Effector memory CD8-positive, alpha-beta T cell (primary cell): Measurements from ENCODE around the gene NPDC1.
"Not testable (repeated sequence)": the region's sequence is repeated elsewhere in the genome, so short reads cannot be mapped to it uniquely, and the experiment has no call there.

Experiments
- ATAC-seq: fragments of 150-1000 bp; cut with Tn5 transposase; replicated peaks from 2 replicates; pipeline ENCODE4 v1.10.0; 2021; ENCODE audit warnings: mild to moderate bottlenecking, moderate library complexity
- DNase-seq, 3 experiments: peaks; one replicate each; pipeline ENCODE4 v3.0.0; 2021
- H3K27ac Mint-ChIP-seq, 2 donors: one replicate each; pipeline ENCODE4 v1.8.0; 2022; ENCODE audit warnings: mild to moderate bottlenecking in 2 of 2, mixed read lengths in 2 of 2, moderate library complexity in 2 of 2
- H3K27me3 Mint-ChIP-seq, 2 donors: one replicate each; pipeline ENCODE4 v1.8.0; 2022; ENCODE audit warnings: mixed read lengths in 2 of 2
- H3K36me3 Mint-ChIP-seq: one replicate; pipeline ENCODE4 v1.8.0; 2022; ENCODE audit warnings: mild to moderate bottlenecking, moderate library complexity, mixed read lengths; ENCODE audit not compliant: insufficient read depth
- H3K4me1 Mint-ChIP-seq, 2 donors: one replicate each; pipeline ENCODE4 v1.8.0; 2022; ENCODE audit warnings: low read depth in 2 of 2, mixed read lengths in 2 of 2
- H3K4me3 Mint-ChIP-seq, 2 donors: one replicate each; pipeline ENCODE4 v1.8.0; 2022; ENCODE audit warnings: mild to moderate bottlenecking in 2 of 2, mixed read lengths in 2 of 2, moderate library complexity in 2 of 2
- H3K9me3 Mint-ChIP-seq, 2 donors: one replicate each; pipeline ENCODE4 v1.8.0; 2022; ENCODE audit warnings: mixed read lengths in 2 of 2

Gene NPDC1

DNA sequence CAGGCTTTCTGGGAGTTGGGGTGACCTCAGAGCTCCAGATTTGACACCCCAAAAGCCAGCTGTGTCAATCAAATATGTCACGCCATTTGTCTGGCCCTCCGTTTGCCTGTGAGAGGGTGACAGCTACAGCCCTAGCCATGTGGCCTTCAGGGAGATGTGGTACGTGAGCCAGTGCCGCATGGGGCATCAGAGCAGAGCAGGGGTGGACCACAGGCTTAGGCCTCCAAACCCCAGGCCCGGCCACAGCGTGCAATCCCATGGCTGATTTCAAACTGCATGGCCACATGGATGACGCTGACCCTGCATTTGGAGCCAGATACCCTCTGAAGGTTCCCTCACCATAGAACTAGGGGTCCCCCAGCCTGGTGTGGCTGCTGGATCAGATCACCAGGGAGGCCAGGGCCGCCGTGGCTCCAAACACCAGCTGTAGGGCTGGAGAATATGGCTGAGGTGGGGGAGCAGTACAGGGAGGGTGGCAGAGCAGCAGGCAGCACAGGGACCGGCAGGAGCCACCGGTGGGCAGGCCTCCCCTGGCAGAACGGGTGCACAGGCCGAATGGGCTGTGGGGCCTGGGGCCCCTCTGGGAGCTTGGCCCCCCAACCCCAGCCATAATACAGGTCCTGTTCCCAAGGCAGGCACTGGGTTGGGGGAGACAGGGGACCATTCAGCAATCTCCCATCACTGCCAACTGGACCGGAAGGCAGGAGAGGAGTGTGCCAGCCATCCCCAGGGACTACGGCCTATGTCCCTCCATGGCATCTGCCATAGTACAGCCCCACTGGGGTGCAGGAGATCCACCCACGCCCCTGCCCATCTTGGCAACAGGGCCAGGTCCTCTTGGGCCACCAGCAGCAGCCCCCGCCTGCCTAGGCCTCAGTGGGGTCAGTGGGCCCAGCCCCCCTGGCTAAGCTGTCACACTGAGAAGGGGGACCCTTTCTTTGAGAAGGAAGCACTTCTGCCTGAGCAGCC lies 22.8 kb upstream of the NPDC1 start:
- no peaks in the 10 kb centered on the region for H3K9me3 Mint-ChIP-seq
- DNase-seq (no peak), ATAC-seq (no peak)
- H3K4me1 Mint-ChIP-seq, result peaks cover 10 to 15% of the 10 kb centered on the region in 2 donors
- peaks cover 0 to 7% of the 10 kb centered on the region in 2 donors for H3K27me3 Mint-ChIP-seq
- H3K36me3 Mint-ChIP-seq, result peaks cover 8% of the 10 kb centered on the region
- H3K4me3 Mint-ChIP-seq, result peak overlapping the region; percentile 25 to 78
- H3K27ac Mint-ChIP-seq, result peak overlapping the region in 1 of 2 donors; percentile 62

GRCh38 chr9:137067860-137068538 lies 22.0 kb upstream of the NPDC1 start:
- Mint-ChIP-seq H3K27me3 (peaks cover 0 to 7% of the 10 kb centered on the region in 2 donors), H3K4me3 (peak overlapping the region; percentile 63 to 78), H3K4me1 (peaks cover 10 to 15% of the 10 kb centered on the region in 2 donors), H3K36me3 (peaks cover 8% of the 10 kb centered on the region), H3K27ac (peak overlapping the region; percentile 62 to 85), H3K9me3 (no peaks in the 10 kb centered on the region)
- peak; percentile 56 for ATAC-seq
- peak; percentile 81 to 87 (median 84) for DNase-seq

DNA sequence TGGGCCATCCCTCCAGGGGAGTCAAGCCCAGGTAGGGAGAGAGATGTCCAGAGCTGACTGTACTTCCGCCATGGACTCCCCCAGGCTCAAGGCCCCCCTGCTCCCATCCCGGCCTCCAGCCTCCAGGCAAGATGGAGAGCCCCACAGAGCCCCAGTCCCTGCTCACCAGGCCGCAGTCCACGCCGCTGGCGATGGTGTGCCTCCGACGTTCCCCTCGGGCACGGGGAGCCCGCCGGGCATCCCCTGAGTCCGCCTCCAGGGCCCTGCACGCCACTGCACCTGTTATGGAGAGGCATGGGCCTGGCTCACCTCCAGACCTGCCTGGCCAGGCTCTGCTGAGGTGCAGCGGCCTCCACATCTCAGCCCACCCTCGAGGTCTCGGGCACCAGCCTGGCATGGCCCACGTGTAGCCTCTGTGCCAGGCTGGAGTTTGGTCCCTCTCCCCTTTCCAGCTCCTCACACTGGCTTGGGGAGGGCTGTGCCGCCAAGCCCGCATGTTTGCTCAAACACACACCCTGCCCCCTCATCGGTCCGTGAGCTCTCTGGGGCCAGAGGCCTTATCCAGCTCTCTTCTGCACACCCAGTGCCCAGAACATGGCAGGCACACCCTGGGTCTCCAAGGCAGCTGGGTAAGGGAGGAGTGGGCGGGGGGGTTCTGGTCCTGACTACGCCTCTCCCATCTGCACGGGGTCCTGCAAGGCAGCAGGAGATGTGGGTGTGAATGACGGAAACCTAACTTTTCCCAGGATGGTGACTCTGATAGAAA lies 20.3 kb upstream of the NPDC1 start:
- ATAC-seq (no peak), DNase-seq (no peak)
- peaks cover 0 to 7% of the 10 kb centered on the region in 2 donors for H3K27me3 Mint-ChIP-seq
- peaks cover 9 to 12% of the 10 kb centered on the region in 2 donors for H3K4me1 Mint-ChIP-seq
- H3K36me3 Mint-ChIP-seq, result peaks cover 8% of the 10 kb centered on the region
- H3K27ac Mint-ChIP-seq, result no peak overlapping the region
- no peak overlapping the region for H3K4me3 Mint-ChIP-seq
- H3K9me3 Mint-ChIP-seq, result no peaks in the 10 kb centered on the region

DNA sequence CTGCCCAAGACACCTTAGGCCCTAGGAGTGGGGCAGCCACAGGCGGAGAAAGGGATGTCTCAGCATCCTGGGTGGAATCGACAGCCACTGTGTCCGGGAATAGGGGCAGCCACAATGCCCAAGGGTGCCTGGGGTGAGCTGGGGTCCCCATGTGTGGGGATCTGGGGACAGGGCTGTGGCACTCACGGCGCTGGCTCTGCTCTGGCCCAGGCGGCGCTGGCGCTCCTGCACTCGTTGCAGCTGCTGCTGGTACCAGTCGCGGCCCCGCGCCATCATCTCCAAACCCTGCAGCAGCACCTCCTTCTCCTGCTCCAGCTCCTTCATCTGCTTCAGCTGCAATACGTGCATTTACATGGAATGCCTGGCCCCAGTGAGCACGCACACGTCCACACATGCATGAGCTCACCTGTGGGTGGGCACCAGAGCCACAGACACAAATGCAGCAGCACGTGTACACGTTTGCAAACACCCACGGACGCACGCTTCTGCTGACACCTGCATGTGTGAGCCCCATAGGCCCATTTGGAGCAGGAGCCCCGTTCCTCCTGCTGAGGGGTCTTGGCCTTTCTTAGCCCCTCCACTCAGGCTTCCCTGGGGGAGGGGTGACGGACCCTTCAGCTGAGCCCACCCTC lies 19.5 kb upstream of the NPDC1 start:
- Mint-ChIP-seq H3K27me3 (peaks cover 0 to 7% of the 10 kb centered on the region in 2 donors), H3K4me1 (peaks cover 4 to 7% of the 10 kb centered on the region in 2 donors), H3K36me3 (peaks cover 5% of the 10 kb centered on the region), H3K27ac (no peak overlapping the region), H3K9me3 (no peaks in the 10 kb centered on the region), H3K4me3 (no peak overlapping the region)
- DNase-seq (no peak), ATAC-seq (no peak)

DNA sequence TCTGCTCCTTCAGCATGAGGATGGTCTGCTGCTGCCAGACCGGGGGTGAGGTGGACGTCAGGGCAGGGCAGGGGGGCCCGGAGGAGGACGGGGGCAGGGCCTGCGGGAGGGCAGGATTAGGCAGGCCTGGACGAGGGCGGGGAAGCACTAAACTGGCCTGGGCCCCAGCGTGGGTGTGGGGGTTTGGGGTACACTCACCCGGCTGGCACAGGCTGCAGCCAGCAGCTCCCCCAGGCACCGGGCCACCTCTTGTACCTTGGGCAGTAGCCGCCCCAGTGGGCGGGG lies 18.8 kb upstream of the NPDC1 start:
- no peak overlapping the region for H3K27ac Mint-ChIP-seq
- H3K36me3 Mint-ChIP-seq, result peaks cover 4% of the 10 kb centered on the region
- H3K9me3 Mint-ChIP-seq, result no peaks in the 10 kb centered on the region
- H3K4me1 Mint-ChIP-seq, result peaks cover 4 to 7% of the 10 kb centered on the region in 2 donors
- ATAC-seq (no peak), DNase-seq (no peak)
- peaks cover 0 to 7% of the 10 kb centered on the region in 2 donors for H3K27me3 Mint-ChIP-seq
- no peak overlapping the region for H3K4me3 Mint-ChIP-seq

DNA sequence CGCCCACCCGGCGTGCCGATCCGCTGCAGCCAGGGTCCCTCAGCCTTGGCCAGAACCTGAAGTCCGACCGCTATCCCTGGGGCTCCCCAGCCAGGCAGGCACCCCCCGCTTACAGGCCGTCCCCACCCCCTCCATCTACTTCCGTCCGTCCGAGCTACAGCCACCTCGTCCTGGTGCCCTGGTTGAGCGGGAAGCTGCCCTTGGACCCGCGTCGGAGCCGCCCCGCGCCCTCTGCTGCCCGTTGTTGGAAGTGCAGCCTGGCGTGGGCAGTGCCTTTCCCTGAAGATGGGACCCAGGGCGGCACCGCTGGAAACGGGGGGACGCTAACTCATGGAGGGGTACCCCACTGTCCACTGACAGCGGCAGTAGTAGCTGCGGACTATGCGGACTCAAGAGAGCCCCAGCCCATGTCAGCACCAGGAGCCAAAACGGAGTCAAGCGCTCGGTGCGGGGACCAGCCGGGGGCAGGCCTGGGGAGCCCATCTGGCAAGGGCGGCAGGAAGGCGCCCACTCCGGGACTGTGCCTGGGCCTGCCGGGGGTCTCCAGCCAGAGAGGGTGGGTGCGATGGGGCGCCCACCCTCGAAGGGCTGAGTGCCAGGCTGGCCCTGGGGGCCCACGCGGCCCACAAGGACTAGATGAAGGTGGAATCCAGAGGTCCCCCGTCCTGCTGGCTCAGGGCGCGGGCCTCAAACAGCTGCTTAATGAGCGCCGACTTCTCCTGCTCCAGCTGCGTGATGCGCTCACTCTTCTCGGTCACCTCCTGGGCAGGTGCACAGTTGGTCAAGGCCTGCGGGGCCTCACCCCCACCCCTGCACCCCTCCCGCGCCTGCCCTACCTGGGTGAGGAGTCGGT lies 18.3 kb upstream of the NPDC1 start:
- peak; percentile 44 for ATAC-seq
- Mint-ChIP-seq H3K4me1 (peaks cover 4 to 7% of the 10 kb centered on the region in 2 donors), H3K27me3 (peaks cover 0 to 7% of the 10 kb centered on the region in 2 donors), H3K4me3 (no peak overlapping the region), H3K36me3 (peaks cover 4% of the 10 kb centered on the region), H3K27ac (no peak overlapping the region), H3K9me3 (no peaks in the 10 kb centered on the region)
- peak; percentile 59 to 61 (median 59) for DNase-seq

- DNase-seq (no peak), ATAC-seq (no peak)
- no peak overlapping the region for H3K27ac Mint-ChIP-seq
- H3K4me3 Mint-ChIP-seq, result no peak overlapping the region
- peaks cover 0 to 7% of the 10 kb centered on the region in 2 donors for H3K27me3 Mint-ChIP-seq
- peaks cover 4 to 7% of the 10 kb centered on the region in 2 donors for H3K4me1 Mint-ChIP-seq
- peaks cover 4% of the 10 kb centered on the region for H3K36me3 Mint-ChIP-seq
- H3K9me3 Mint-ChIP-seq, result no peaks in the 10 kb centered on the region
Measured at GRCh38 chr9:137063311-137064026, 17.5 kb upstream of the NPDC1 start.

DNA sequence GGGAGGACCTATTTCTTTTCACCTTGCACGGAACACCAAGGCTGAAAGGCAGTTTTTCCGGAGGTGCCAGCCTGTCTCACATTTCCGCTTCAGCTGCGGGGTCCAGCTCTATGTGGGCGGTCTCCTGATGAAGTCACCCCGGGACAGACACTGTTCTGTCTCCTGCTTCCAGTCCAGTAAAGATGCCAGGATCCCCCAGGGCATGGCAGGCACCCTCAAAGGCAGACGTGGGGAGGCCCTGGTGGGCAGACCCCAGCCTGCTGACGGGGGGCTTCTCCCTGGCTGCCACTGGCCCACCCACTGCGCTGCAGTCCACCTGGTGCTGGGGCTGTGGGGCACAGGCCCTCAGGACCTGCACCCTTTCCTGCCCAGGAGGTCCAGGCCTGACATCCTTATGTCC lies 16.8 kb upstream of the NPDC1 start:
- ATAC-seq, result not testable (repeated sequence)

DNA sequence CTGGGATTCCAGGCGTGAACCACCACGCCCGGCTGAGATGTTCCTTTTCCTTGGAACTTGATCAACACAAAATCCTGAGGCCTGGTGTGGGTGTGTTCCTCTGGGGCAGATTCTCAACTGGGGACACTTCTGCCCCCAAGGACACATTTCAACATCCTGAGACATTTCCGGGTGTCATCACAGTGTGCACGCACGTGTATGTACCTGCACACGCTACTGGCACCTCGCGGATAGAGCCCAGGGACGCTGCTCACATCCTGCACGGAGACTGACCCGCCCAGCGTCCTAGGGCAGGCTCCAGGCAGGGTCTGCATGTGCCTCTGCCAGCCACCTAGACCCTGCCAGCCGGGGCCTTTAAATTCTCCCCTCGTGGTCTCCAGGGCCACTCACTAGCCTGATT lies 16.4 kb upstream of the NPDC1 start:
- Mint-ChIP-seq H3K9me3 (no peaks in the 10 kb centered on the region), H3K36me3 (no peaks in the 10 kb centered on the region), H3K4me1 (peaks cover 0 to 3% of the 10 kb centered on the region in 2 donors), H3K4me3 (no peak overlapping the region), H3K27me3 (no peaks in the 10 kb centered on the region), H3K27ac (no peak overlapping the region)
- DNase-seq (no peak), ATAC-seq (no peak)

More for the DNA sequence above, 16.8 kb upstream of the NPDC1 start:
- H3K27me3 Mint-ChIP-seq, H3K9me3 Mint-ChIP-seq, DNase-seq, H3K4me3 Mint-ChIP-seq, H3K27ac Mint-ChIP-seq, H3K36me3 Mint-ChIP-seq, H3K4me1 Mint-ChIP-seq: not testable (repeated sequence)

DNA sequence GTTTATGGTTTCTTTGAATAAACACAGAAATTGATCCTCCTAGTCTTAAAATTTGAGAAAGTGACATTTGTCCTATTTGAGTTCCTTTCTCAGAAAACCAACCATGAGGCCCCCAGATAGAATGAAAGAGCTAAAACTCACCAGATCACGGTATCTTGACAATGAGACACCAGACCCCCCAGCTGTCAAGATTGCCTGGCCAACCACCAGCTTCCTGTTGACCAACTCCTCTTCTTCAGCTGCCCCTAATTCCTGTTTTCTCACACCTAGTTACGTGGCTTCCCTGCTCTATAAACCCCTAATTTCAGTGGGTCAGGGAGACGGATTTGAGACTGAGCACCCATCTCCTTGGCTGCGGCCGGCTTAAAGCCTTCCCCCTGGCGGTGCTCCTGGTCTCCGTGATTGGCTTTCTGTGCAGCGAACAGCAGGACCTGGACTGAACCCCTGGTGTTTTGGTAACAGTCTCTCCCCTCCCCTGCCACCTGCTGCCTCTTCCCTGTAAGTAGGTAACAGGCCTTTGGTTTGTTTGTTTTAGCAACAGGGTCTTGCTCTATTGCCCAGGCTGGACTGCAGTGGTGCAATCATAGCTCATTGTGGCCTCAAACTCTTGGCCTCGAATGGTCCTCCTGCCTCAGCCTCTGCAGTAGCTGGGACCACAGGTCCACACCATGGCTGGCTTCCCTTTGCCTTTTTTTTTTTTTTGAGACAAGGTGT lies 12.7 kb upstream of the NPDC1 start:
- no peak overlapping the region for H3K4me3 Mint-ChIP-seq
- H3K9me3 Mint-ChIP-seq, result no peaks in the 10 kb centered on the region
- H3K27ac Mint-ChIP-seq, result no peak overlapping the region
- H3K27me3 Mint-ChIP-seq, result no peaks in the 10 kb centered on the region
- H3K36me3 Mint-ChIP-seq, result no peaks in the 10 kb centered on the region
- ATAC-seq, result no peak
- no peak for DNase-seq
- H3K4me1 Mint-ChIP-seq, result no peaks in the 10 kb centered on the region

- no peak for DNase-seq
- H3K4me1 Mint-ChIP-seq, result no peaks in the 10 kb centered on the region
- peaks cover 3% of the 10 kb centered on the region for H3K36me3 Mint-ChIP-seq
Measured at GRCh38 chr9:137057545-137057944, 11.6 kb upstream of the NPDC1 start.

More at GRCh38 chr9:137057545-137057944, 11.6 kb upstream of the NPDC1 start:
- H3K9me3 Mint-ChIP-seq, result no peaks in the 10 kb centered on the region
- no peak for ATAC-seq
- H3K27me3 Mint-ChIP-seq, result peaks cover 4 to 5% of the 10 kb centered on the region in 2 donors
- H3K27ac Mint-ChIP-seq, result no peak overlapping the region
- no peak overlapping the region for H3K4me3 Mint-ChIP-seq
